BLaER1 (cell line): ENCODE measurements around the gene LEKR1.
A peak's percentile ranks its signal among the peaks of the same experiment; 100 is the strongest.
"Not testable (repeated sequence)": the region's sequence is repeated elsewhere in the genome, so short reads cannot be mapped to it uniquely, and the experiment has no call there.

ENCODE experiments used
- H3K27ac ChIP-seq: shearing (Covaris generic); formaldehyde crosslinking; 2 replicates; pipeline ENCODE4 v1.8.1; 2022
- H3K27me3 ChIP-seq: shearing (Covaris generic); formaldehyde crosslinking; 2 replicates; pipeline ENCODE4 v1.8.1; 2022
- H3K36me3 ChIP-seq: shearing (Covaris generic); formaldehyde crosslinking; 2 replicates; pipeline ENCODE4 v1.8.1; 2022
- H3K4me1 ChIP-seq: shearing (Covaris generic); formaldehyde crosslinking; 2 replicates; pipeline ENCODE4 v1.8.1; 2022
- H3K4me2 ChIP-seq: shearing (Covaris generic); formaldehyde crosslinking; 2 replicates; pipeline ENCODE4 v1.8.1; 2022
- H3K4me3 ChIP-seq: shearing (Covaris generic); formaldehyde crosslinking; 2 replicates; pipeline ENCODE4 v1.8.1; 2022
- H3K9ac ChIP-seq: shearing (Covaris generic); formaldehyde crosslinking; 2 replicates; pipeline ENCODE4 v1.8.1; 2022
- H3K9me3 ChIP-seq: shearing (Covaris generic); formaldehyde crosslinking; 2 replicates; pipeline ENCODE4 v1.8.1; 2022
- H4K20me1 ChIP-seq: shearing (Covaris generic); formaldehyde crosslinking; 2 replicates; pipeline ENCODE4 v1.8.1; 2022
- Cebpa-rat ChIP-seq: shearing (Covaris generic); IDR thresholded peaks from 2 replicates; pipeline ENCODE4 v1.8.1; 2022

Gene LEKR1

GRCh38 chr3:156817646-156818272, 8.4 kb upstream of the LEKR1 start:
- Histone ChIP-seq H3K27ac (no peak overlapping the region), H3K4me2 (peak overlapping the region; percentile 82), H3K9me3 (peaks cover 4% of the 10 kb centered on the region; the same call in 1 of the 2 replicates), H3K4me1 (peaks cover 30% of the 10 kb centered on the region), H3K36me3 (no peaks in the 10 kb centered on the region), H3K4me3 (peak overlapping the region; percentile 68), H4K20me1 (no peaks in the 10 kb centered on the region), H3K9ac (0 out of 2 replicates have a peak overlapping the region, but pooled peaks have one; percentile 59), H3K27me3 (peaks cover 13% of the 10 kb centered on the region)
- TF ChIP-seq Cebpa-rat = no peak

- peaks cover 13% of the 10 kb centered on the region for H3K27me3 ChIP-seq
- H3K27ac ChIP-seq = no peak overlapping the region
- peak overlapping the region; percentile 82 for H3K4me2 ChIP-seq
- H3K4me1 ChIP-seq = peaks cover 30% of the 10 kb centered on the region
- no peak for TF ChIP-seq Cebpa-rat
- H3K9ac ChIP-seq = no peak overlapping the region
- no peak overlapping the region for H3K4me3 ChIP-seq
- H4K20me1 ChIP-seq = no peaks in the 10 kb centered on the region
- H3K9me3 ChIP-seq = peaks cover 5% of the 10 kb centered on the region; the same call in 1 of the 2 replicates
- H3K36me3 ChIP-seq = no peaks in the 10 kb centered on the region
Observed at GRCh38 chr3:156818273-156818651, 7.9 kb upstream of the LEKR1 start.

GRCh38 chr3:156818890-156819289, 7.3 kb upstream of the LEKR1 start:
- H4K20me1 ChIP-seq = no peaks in the 10 kb centered on the region
- no peak for TF ChIP-seq Cebpa-rat
- no peaks in the 10 kb centered on the region for H3K36me3 ChIP-seq
- no peak overlapping the region for H3K4me2 ChIP-seq
- peaks cover 5% of the 10 kb centered on the region; the same call in 1 of the 2 replicates for H3K9me3 ChIP-seq
- H3K27ac ChIP-seq = no peak overlapping the region
- no peak overlapping the region for H3K4me3 ChIP-seq
- peaks cover 13% of the 10 kb centered on the region for H3K27me3 ChIP-seq
- no peak overlapping the region for H3K9ac ChIP-seq
- H3K4me1 ChIP-seq = peaks cover 30% of the 10 kb centered on the region

GRCh38 chr3:156819842-156820691, 6.1 kb upstream of the LEKR1 start:
- H3K9me3 ChIP-seq = peaks cover 6% of the 10 kb centered on the region
- peaks cover 30% of the 10 kb centered on the region for H3K4me1 ChIP-seq
- no peaks in the 10 kb centered on the region for H4K20me1 ChIP-seq
- no peak overlapping the region for H3K9ac ChIP-seq
- no peak overlapping the region for H3K4me3 ChIP-seq
- peak overlapping the region; percentile 24 for H3K4me2 ChIP-seq
- no peak overlapping the region for H3K27ac ChIP-seq
- TF ChIP-seq Cebpa-rat = no peak
- H3K27me3 ChIP-seq = peaks cover 13% of the 10 kb centered on the region
- H3K36me3 ChIP-seq = no peaks in the 10 kb centered on the region

- no peak overlapping the region for H3K4me3 ChIP-seq
- H4K20me1 ChIP-seq = no peaks in the 10 kb centered on the region
- H3K4me1 ChIP-seq = peaks cover 30% of the 10 kb centered on the region
- H3K36me3 ChIP-seq = no peaks in the 10 kb centered on the region
- no peak overlapping the region for H3K9ac ChIP-seq
- peaks cover 12% of the 10 kb centered on the region for H3K9me3 ChIP-seq
- H3K27ac ChIP-seq = no peak overlapping the region
- peak overlapping the region; percentile 24 for H3K4me2 ChIP-seq
- TF ChIP-seq Cebpa-rat = no peak
- H3K27me3 ChIP-seq = peaks cover 19% of the 10 kb centered on the region
Observed at GRCh38 chr3:156820692-156821080, 5.5 kb upstream of the LEKR1 start.

- Histone ChIP-seq H3K4me1 (peaks cover 28% of the 10 kb centered on the region), H3K27me3 (peaks cover 26% of the 10 kb centered on the region), H3K9me3 (peaks cover 24% of the 10 kb centered on the region)
- not testable (repeated sequence) for H4K20me1 ChIP-seq, H3K27ac ChIP-seq, H3K36me3 ChIP-seq, H3K4me3 ChIP-seq, H3K9ac ChIP-seq, H3K4me2 ChIP-seq
Observed at GRCh38 chr3:156822626-156823260, 3.4 kb upstream of the LEKR1 start.

- Histone ChIP-seq H3K9me3 (peaks cover 24% of the 10 kb centered on the region), H3K27me3 (peaks cover 26% of the 10 kb centered on the region), H3K4me1 (peaks cover 10% of the 10 kb centered on the region), H3K4me2 (peak overlapping the region; percentile 60), H3K36me3 (no peaks in the 10 kb centered on the region), H4K20me1 (no peaks in the 10 kb centered on the region), H3K4me3 (peak overlapping the region; percentile 59), H3K9ac (no peak overlapping the region), H3K27ac (no peak overlapping the region)
- no peak for TF ChIP-seq Cebpa-rat
Observed at GRCh38 chr3:156825795-156826143, 384 bp upstream of the LEKR1 start.

- Histone ChIP-seq H3K9ac (no peak overlapping the region), H3K4me2 (peak overlapping the region; percentile 60; the same call in 1 of the 2 replicates), H3K4me3 (no peak overlapping the region), H3K27ac (no peak overlapping the region), H3K4me1 (peaks cover 8% of the 10 kb centered on the region), H4K20me1 (no peaks in the 10 kb centered on the region), H3K9me3 (peaks cover 24% of the 10 kb centered on the region), H3K36me3 (no peaks in the 10 kb centered on the region), H3K27me3 (peaks cover 26% of the 10 kb centered on the region)
- TF ChIP-seq Cebpa-rat = no peak
Observed at GRCh38 chr3:156826896-156827882, 1.0 kb downstream of the LEKR1 start.

- H3K4me1 ChIP-seq = peaks cover 5% of the 10 kb centered on the region
- no peaks in the 10 kb centered on the region for H3K36me3 ChIP-seq
- no peak overlapping the region for H3K9ac ChIP-seq
- TF ChIP-seq Cebpa-rat = no peak
- peaks cover 8% of the 10 kb centered on the region for H3K9me3 ChIP-seq
- no peak overlapping the region for H3K4me2 ChIP-seq
- H3K4me3 ChIP-seq = no peak overlapping the region
- no peaks in the 10 kb centered on the region for H4K20me1 ChIP-seq
- H3K27me3 ChIP-seq = peaks cover 16% of the 10 kb centered on the region
- H3K27ac ChIP-seq = no peak overlapping the region
Observed at GRCh38 chr3:156831006-156831405, 4.9 kb downstream of the LEKR1 start.
